SHP77 treated with DMSO at 0.1 percent for 48 hours (cell line): ENCODE measurements around the gene GRIK4.

Source experiments
- DNase-seq: peaks from one replicate; lab custom pipeline; 2025; lab: John Stamatoyannopoulos, UW

The GRIK4 gene

DNA sequence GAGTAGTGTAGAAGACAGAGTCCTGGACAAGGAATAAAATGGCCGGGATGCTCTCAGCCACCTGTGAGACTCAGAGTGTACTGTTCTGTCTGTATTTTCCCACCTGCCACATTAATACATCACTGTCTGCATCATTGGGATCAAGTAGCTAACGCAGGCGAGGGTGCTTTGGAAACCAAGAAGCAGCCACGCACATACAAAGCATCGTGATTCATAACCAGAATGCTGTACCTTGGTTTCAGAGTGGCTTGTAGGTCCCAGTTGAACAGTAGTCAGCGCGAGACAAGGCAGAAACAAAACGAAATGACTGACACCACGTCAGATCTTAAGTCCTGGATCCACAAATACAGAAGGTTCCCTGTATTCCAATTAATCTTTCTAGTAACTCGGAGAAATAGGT lies 198.3 kb downstream of the GRIK4 start:
- no peak for DNase-seq

DNA sequence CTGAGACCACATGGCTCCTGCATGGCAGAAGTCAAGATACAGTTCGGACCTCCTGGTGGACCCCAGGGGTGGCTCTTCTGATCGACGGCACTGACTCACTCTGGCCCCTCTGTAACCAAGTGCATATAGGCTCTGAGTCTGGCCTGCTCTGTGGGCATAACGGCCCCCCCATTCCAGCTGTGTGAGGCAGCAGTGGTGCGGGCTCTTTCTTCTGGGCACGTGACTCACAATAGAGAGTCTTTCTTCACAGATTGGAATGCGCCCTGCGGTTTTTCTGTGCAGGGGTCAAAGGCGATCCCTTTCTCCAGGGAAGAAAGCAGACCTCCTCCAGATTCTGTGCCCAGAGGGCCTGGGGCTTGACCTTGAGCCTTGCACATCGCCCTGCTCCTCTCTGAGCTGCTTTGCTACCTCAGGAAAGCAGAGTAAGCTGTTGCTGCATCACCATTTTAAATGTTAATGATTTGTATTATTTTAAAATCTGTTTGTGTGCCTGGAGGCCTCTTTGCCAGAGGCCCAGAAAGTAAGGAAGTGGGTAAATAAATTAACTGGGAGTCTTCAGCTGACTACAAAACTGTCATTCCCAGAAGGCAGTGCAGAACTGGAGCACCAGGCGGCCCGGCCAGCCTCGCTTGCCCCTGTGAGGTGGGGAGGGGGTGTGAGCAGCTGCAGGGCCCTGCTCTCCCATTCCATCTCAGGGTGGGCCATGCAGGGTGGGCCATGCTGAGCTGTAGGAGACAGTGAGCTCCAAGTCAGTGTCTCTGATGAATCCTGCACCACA lies 199.0 kb downstream of the GRIK4 start:
- DNase-seq, result no peak

DNA sequence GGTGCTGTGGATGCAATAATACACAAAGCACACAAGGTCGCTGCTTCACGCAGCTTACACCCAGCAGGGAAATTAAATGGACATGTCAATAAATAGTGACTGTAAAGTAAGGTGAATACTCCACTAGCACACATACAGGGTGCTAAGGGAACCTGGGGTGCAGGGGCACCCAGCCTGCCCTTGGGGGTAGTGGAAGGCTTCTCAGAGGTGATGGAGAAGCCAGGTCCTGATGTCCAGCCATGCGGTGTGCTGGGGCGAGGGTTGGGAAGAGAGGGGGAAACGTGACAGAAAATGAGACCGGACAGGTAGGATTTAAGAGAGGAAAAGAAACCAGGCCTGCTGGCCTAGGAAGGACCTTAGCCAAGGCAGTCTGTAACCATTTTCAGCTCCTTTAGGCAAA lies 200.5 kb downstream of the GRIK4 start:
- no peak for DNase-seq

DNA sequence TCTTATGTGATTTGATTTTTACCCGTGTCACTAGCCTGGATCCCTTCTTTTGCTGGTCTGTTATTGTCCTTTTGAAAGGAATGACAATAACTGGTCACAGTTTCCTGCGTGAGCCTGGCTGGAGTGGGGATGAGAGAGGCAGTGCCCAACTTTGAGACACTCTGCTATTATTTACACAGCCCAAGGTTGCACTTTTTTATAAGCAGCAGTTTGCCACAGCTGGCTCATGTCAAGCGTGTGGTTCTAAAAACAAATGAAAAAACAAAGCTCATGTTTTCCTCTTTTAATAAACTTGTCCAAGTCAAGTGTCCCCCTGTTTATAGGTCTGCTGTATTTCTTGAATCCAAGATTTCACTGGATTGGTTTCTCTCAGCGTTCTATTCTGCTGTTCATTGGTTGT lies 201.3 kb downstream of the GRIK4 start:
- DNase-seq, result no peak

DNA sequence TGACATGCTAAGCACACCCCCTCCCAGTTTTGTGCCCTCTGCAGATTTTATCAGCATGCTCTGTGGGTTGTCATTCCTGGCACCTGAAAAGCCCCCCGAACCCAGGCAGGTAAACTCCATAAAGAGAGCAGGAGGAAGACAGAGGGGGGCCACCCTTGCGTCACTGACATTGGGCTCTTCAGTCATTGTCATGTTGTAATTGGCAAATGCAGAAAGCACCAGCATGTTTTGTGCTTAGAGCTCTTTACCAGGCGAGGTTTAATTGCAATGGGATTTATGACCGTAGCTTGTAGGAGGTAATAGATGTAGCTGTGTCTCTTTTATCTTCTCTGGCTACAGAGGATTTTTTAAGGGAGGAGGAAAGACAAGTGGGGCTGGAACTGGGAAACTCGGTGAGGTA lies 201.7 kb downstream of the GRIK4 start:
- DNase-seq, result no peak

DNA sequence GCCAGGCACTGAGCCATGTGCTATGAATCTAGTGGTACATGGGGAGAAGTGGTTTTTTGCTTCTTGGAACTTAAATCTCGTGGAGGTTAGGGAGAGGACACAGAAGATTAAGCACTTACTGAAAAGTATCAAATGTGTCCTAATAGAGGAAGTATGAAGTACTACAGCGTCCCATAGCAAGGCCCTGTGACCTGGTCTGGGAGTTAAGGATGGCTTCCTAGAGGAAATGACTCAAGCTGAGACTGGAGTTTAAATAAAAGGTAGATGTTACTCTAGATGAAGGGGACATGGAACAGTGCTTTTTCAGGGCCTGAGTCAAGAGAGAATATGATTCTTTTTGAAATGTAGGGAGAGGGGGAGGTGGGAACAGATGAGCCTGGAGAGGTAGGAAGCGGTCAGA lies 202.9 kb downstream of the GRIK4 start:
- no peak for DNase-seq

DNA sequence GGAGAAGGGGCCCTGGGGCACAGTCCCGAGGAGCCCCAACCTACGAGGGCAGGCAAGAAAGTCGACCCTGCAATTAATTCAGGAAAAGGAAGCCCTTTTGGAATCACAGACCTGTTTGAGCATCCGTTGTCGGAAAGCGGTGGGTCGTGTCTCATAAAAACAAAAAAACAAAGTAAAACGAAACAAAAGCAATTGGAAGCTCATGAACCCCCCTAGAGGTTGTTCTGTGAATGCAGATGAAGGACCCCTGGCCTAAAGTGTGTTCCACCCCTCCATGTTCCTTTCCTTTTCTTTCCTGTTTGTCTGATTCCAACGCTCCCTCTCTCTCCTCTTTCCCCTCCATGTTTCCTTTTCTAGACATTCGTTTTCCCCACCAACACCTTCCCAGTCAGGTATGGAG lies 203.7 kb downstream of the GRIK4 start:
- no peak for DNase-seq

DNA sequence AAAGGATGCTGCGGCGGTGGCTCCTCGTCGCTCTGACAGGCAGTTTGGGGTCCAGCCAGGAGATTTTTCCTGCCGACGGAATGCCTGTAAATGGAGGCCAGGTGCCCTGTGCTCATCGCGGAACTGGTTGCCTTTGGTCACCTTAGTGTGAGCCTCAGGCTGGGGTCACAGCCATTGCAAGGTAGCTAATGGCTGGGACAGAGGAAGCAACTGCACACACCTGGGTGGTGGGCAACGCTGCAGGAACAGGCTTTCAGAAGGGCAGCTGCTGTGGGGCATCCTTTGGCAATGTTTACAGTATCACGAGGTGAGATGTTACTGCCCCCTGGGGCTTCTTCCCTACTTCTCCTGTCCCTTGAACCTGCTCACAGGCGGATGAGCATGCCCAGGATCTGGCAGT lies 205.5 kb downstream of the GRIK4 start:
- DNase-seq, result no peak

DNA sequence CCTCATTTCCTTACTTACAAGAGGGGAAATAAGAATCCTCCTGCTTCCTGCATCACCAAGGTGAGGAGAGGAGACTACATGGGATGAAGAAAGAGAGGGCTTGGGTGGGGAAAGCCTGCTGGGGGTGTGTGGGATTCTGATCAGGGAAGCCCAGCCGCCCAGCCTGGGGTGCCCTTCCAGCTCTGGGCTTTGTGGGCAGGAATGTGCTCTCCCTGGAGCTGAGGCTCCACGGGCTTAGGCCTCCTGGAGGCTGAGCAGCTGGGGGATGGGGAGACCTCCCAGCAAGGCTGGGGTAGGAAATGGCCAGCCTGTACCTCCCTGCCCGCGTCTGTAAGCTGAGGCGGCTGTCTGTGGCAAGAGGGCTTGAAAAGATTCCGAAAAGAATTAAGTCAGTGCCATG lies 206.1 kb downstream of the GRIK4 start:
- no peak for DNase-seq

DNA sequence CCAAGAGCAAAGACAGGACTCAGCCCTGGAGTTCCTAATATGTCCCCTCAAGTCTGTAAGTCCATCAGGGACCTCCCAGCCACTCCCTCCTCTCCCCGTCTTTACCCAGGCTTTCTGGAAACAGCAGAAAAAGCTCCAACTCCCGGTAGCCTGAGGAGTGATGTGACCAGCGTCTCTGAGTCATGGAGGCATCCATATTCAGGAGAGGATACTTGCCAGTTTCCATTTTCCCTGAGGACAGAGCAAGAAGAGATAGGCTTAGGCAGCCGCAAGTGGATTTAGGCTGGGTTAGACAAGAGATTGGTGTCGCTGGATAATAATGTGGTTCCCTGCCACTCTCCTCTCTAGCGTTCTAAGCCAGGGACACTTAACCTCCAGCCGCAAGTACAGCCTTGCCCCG lies 206.6 kb downstream of the GRIK4 start:
- DNase-seq, result no peak

DNA sequence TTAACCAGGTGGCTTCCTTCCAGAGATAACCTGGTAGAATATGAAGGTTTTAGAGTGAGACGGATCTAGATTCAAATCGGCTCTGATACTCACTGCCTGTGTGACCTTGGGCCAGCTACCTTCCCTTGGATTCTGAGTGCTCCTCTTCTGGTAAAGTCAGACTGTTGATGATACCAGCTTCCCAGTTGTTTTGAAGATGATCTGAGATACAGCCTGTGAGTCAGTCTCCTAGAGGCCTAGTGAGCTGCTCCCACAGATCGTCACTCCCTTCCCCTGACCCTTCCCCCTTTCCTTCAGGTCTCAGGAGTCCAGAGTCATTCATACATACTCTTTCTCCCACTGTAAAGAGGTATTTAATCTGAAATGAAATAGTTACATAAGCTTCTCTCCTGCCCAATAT lies 207.8 kb downstream of the GRIK4 start:
- DNase-seq, result no peak

DNA sequence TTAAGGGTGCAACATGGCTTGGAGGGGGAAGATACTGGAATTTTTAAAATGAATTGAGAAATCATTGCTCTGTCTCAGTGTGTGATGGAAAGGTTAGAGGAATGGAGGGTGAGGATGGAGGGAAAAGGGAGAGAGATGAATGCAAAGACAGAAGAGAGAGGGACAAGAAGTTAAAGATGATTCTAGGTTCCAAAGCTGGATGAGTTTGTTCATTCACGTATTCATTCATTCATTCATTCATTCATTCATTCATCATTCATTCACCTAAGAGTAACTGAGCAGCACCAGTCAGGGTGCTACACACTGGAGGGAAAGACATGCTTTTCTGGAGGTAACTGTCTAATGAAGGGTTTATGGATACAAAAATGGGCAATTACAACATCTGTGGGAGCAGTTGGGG lies 209.2 kb downstream of the GRIK4 start:
- DNase-seq, result no peak

DNA sequence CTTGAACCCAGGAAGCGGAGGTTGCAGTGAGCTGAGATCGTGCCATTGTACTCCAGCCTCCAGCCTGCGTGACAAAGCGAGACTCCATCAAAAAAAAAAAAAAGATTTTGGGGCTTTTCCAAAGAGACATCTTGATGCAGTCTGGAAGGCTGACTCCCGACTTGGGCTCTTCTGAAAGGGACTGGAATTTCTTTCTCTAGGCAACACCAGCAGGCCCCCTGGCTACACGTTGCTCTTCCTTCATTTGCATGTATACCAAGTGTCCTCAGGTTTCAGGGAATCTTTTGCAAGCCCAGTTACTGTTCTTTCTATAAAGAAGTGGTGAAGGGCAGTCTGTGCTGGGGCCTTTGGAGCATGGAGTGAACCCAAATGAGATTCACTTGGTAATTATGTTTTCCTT lies 211.0 kb downstream of the GRIK4 start:
- no peak for DNase-seq

DNA sequence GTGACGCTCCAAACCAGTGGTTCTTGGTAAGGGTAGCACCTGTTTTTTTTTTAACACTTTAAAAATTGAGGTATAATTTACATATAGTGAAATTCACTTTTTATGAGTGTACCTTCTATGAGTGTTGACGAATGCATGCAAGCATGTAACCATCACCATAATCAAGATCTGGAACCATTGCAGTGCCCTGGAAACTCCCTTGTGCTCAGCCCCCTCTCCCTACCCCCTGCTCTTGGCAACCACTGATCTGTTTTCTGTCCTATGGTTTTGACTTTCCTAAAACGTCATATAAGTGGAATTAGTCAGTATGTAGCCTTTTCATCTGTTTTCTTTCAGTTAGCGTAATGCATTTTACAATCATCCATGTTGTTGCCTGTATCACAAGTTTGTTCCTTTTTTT lies 212.2 kb downstream of the GRIK4 start:
- DNase-seq, result no peak

DNA sequence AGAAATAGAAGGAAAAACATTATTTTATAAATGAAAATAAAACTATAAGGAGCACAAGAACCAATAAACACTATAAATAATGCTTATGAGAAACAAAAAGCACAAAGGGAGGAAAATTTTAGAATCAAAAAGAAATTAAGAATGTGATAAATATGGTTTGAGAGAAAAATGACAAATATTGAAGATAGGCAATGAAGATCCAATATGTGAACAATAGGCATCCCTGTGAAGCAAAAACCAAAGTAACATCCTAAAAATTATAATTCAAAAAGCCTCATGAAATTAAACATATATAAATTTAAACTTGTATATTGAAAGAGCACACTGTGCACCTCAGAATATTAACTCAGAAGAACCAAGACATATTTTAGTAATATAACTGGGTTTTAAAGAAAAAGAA lies 216.2 kb downstream of the GRIK4 start:
- no peak for DNase-seq

DNA sequence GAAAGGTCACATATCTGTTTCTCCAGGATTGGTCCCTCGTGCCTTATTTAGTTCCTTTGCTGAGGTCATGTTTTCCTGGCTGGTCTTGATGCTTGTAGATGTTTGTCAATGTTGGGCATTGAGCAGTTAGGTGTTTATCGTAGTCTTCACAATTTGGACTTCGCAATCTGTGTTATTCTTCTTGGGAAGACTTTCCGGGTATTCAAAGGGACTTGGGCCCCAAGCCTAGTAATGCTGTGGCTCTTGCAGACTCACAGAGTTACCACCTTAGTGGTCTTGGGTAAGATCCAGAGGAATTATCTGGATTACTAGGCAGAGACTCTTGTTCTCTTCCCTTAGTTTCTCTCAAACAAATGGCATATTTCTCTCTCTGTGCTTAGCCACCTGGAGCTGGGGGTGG lies 223.5 kb downstream of the GRIK4 start:
- DNase-seq, result no peak

DNA sequence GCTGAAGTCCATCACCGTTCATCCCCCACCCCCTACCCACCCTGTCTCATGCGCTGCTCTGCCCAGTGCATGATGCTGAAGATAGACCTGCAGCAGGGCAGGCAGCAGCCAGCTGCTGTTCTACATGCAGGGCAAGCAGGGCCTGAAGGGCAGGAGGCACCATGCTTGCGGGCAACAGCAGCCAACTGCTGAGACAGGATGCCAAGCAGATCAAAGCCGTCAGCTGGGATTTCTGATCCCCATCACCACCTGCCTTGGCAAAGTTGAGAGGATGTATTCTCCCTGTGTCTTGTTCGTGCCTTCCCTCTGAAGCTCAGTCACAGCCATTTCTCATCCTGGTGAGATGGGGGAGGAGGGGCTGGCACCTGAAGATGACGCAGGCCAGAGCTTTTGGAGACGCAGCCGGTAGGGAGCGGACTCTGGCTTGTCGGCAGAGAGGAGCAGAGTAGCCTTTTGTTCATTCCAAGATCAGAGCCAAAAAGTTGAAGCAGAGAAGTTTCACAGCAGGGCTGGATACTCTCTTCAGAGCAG lies 227.0 kb downstream of the GRIK4 start:
- DNase-seq, result no peak

DNA sequence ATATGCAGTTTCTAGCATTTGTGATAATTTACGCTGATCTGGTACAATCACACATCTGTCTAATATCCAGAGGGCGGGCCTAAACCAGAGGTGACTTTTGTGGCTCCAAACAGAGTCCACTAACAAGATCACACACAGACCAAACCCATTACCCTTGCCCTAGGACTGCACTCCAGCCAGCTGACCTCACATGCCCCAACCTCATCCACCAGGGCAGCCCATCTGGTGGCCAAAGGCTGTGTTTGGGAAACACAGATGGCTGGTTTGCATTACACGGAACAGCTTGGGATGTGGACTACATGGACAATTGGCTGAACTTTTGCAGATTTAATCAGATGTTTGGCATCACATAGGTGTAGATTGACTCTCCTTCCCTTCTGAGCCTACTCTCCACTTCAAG lies 228.2 kb downstream of the GRIK4 start:
- no peak for DNase-seq

DNA sequence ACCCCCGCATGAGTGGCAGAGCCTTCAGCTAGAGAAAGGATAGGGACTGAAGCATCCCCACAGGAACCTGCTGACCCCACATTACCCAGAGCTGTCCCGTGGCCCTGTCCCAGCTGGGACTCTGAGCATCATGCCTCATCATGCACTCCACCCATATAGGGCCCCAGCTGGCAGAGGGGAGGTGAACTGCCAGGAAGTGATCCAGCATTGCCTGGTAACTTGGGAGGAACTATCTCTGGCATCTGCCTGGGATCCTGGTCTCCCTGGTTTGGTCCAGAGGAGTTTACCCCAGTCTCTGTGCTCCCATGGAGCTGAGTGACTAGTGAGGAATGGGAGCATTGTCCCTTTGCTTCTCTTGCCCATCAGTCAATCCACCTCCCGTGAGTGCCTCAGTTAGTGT lies 228.8 kb downstream of the GRIK4 start:
- no peak for DNase-seq

DNA sequence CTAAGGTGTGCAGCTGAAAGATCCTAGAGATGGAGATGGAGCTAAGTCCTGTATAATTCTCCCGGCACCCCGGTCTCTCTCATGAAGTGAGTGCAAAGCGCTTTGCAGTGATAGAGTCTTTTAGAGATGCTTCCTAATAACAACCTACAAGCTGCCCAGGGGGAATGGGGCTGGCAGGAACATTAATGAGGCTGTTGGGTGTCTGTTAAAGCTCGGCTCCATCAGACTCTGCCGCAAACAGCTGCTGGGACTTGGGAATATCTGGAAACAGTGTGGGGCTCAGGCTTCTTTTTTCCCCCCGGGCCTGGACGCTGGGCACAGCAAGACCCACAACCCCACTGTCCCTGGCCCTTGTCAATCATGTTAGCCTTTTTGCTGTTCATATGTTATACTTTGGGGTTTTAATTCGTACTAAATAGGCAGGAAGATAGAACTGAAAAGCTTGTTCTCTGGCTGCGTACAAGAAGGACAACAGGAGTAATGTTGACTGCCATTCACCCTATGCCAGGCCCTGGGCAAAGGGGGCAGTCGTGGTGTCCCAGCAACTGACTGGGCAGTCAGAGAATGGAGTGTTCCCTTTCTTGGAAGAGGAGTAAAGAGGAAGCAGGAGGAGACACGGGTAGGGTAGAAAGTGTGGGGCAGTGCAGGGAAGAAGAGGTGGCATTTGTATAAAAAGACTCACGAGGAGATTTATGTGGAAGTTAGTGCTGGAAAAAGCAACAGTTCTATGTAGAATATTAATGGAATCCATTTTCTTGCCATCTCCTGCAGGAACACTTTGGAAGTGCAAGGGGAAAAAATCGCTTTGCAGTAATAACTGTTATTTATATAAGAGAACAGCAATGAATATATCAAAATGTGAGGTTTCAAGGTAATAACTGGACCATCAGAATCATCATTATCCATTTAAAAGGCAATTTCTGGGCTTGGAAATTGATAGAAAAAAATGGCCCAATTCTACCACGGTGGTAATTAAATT lies 232.8 kb downstream of the GRIK4 start:
- no peak for DNase-seq

DNA sequence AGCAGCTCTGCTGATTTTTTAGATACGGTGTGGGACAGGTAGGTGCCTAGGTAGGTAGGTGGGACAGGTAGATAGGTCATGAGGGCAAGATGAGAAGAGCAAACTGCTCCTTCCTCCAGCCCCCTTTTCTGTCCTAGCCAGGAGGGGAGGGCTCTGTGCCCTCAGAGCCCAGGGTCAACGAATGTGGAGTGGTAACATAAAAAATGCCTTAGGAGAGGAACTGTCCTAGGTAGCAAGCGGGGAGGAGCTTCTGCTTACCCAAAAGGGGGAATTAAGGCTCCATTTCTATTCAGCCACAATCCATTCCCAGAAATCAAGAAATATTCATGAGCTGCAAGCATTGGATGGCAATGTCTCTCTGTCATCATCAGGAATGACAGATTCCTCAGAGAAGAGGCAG lies 234.8 kb downstream of the GRIK4 start:
- DNase-seq, result no peak

DNA sequence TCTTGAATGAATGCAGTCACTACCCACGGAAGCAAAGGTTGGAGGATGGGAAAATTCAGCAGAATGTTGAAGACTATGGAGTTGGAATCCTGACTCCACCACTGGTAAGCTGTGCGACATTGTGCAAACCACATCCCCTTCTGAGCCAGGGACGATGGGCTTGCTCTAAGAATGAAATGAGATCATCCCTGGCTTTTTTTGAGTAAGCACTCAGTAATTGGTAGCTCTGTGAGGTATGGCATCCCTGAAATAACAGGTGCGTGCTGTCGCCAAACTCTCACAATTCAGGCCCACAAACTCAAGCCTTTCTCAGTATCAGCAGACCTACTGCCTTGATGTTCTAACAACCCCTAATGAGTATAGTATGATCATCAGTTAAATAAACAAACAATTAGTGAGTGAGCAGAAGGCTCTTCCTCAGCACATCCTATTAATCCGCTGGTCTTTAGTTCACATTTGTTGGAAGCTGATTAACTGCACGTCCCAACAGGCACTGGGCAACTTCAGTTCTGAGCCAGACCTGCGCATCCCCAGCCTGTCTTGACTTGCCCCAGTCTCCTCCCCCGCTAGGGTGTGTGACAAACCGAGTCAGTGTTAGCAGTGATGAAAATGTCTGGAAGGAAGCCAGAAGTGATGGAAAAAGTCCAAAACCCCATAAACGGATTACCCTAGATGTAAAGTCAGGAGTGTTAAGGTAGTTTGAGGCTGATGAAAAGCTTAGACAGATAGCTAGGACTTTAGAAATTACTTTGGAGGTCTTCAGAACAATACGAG lies 235.5 kb downstream of the GRIK4 start:
- DNase-seq, result peak; percentile 61
